Astrocyte of the hippocampus (primary cell): Measurements from ENCODE around the gene CSRP2.

Experiments used
- DNase-seq: peaks from one replicate; pipeline ENCODE4 v3.0.0; 2011; ENCODE audit warnings: low read depth, low spot score

CSRP2 gene

DNA sequence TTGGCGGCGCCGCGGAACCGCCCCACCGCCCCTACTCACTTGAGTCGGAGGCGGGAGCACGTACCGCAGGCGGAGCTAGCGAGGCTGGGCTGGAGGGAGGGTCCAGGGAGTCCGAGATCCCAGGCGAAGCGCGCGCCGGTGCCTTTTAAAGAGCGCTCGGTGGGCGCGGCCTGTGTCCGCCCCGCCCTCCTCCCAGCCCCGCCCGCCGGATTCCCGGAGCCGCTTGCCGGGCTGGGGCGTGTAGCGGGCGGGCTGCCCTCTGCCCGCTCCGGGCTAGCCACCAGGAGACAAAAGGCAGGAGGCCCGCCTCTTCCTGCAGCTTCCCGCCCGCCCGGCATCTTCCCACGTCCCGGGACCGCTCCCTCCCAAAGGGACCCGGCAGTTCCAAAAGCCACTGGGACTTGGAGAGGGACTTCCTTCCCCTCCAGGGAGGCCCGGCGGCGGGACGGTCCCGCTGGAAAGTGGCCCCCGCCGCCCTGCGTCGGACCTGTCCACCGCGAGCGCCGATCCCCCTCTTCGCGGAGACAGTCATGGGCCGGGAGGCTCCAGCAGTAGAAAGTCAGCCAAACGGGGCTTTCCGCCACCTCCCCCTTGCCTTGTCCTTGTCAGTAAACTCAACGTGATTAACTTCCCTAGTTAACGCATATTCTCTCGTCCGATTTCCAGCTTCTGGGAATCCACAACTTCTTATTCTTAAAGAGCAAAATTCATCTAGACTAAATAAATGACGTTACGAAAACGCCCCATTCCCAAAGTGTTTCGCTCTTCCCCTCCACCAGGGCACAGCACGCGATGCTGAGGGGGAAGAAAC is at the start of gene CSRP2:
Gene CSRP2, minus strand, starts transcription at position 121 of the 811 bp plus-strand sequence. CDS start 12,759 bp downstream, outside the sequence.
- peak; percentile 97 for DNase-seq

DNA sequence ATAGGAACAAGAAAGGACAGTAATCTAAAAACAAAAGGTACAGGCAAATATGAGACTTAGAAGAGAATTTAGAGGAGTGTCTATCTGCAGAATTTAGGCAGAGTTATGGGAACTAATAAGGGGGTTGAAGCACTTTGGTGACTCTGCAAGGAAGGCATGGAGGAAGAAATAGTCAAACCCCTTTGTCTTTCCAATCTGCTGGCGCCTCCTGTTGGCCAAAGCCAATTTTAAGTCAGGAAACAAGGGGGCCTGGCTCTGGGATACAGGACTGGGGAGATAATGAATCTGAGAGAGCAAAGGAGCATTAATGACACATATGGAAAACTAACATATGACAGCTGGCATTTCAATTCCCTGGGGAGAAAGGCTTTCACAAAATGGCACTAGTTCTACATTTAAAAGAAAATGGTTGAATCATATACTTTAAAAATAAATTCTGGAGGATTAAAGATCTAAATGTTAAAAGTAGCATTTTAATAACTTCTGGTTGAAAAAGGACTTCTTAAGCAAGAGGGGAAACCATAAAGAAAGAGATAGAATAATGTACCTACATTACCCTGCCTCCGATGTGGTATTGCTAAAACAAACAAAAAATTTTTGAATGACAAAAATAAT is 48.5 kb upstream of the CSRP2 start:
- DNase-seq = peak; percentile 37

DNA sequence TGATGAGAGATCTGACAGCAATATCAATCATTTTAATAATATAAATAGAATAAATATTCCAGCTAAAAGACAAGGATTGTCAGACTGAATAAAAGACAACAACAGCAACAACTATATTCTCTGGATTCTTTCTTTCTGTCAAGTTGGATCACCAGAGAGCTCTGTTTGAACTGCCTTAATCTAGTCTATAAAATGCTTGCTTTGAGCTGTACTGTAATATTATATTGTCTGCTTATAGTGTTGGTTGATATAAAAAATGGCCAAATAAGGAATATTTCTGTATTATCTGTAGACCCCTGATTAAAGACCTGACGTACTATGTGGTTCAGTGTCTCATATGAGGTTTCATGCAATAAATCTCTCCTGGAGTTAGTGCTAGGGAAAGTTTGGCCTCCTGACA is 46.3 kb upstream of the CSRP2 start:
- no peak for DNase-seq

DNA sequence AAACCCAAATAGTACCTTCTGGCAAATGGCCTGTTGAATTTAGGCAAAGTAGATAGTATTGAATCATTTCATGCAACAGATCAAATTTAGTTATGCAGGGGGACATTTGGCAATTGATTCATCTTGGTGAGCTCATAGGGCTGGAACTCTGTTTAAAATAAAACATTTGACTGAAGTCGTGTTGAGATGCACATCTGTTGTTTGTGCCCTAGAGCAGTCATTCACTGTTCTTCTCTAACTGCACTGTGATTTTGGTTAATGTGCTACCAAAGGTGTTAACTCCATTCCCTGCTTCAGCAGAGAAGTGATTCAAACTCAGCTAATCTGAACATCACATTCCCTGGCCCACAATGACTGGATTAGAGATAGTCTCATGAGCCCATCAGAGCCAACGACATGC is 44.0 kb upstream of the CSRP2 start:
- no peak for DNase-seq

DNA sequence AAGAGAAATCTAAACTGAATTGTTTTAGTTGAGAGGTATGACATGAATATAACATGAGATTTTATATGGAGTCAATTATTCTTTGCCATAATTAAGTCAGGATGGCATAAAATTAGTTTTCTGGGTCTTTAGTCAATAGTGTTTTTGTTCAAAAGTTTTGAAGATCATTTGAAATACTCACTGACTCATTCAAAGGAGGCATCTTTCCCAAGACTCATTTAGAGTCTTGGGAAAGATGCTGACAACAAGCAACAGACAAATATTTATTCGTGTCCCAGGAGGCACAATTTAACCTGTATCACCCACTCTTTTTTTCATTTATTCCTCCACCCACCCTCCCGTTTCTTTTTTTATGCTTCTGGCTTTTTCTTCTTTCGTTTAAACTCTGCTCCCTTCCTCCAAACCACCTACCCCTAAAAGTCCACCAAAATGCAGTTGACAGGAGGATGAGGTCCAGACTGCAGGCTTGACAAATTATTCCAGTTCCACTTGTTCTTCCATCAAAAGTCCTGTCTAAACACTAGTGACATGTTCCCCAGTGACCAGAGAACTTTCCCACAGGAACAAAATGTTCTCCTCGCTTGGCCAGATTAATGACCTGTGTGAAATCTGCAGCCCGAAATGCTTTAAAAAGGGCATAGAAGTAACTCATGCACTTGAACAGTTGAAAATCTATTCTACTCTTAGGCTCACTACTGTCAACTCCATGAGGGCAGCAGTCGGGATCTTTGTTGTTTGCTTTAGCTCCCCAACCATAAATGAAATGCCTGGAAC is 43.3 kb upstream of the CSRP2 start:
- DNase-seq = no peak

DNA sequence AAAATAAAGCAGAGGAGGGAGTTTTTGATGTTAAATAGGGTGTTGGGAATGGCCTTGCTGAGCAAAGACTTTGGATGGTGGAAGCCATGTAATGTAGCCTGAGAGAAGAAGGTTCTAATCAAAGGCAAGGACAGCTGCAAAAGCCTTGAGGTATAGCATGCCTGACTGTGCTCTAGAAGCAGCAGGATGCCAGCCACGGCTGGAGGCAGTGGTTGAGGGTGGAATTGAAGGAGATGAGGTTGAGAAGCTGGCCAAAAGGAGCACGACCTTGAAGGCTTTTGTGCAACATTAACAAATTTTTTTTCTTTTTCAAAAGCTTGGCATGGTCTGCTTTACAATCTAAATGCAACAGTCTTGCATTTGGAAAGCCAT is 42.3 kb upstream of the CSRP2 start:
- DNase-seq = no peak

DNA sequence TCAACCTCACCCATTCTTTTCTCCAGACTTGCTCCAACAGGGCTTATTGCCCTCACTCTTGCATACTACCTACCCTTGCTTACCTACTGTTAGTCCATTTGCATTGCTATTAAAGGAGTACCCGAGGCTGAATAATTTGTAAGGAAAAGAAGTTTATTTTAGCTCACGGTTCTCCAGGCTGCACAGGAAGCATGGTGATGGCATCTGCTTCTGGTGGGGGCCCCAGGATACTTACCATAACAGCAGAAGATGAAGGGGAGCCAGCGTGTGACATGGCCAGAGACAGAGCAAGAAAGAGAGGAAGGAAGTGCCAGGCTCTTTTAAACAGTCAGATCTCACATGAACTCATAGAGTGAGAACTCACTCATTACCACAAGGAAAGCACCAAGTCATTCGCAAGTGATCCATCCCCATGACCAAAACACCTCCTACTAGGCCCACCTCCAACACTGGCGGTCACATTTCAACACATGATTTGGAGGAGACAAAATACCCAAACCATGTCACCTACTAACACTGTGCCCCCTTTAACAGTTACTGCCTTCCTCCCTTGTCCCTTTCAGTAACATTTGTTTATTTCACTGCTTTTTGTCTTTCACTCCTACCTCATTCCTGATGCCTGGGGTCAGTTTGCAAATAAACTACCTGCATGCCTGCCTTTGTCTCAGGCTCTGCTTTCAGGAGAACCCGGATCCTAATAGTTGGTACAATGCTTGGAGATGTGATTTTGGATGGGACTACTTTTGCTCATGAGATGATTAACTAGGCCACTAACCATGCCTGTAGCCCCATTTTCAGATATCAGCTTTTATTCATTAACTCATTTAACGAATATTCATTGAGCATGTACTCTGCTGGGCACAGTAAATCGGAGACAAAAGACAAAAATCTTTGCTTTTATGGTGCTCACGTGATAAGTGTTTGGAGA is 41.6 kb upstream of the CSRP2 start:
- DNase-seq = no peak

DNA sequence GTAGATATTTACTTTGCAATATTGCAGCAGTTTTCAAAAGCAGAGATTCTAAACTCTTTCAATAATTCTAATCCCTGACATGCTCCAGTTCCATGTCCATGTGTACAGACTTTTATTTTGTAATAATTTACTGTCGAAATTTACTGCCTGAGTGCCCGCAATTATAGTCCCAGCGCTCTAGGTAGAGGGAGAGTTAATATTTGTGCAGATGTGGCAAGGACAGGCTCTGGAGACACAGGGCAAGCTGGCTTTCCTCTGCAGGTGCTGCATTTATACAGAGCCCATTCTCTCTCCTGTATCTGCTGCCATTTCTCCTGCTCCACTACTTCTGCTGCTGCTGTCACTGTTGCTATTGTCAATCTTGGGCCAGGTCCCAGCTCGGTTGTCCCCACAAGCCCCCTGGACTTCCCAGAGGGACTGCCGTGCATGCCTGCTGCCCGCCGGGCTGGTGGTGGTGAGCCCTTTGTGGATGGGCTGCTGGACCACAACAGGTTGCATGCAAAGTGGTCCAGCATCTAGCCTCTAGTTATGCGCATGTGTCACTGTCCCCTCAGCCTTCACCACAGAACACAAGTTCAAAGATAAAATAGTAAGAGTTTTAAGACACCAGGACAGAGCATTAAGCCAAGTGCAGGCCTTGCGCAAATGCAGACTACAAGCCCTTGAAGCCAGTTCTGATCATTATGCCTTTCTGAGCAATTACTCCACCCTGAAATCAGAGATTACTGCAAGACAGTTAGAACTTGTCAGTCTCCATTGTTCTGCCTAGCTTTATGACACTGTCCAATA is 40.8 kb upstream of the CSRP2 start:
- DNase-seq = no peak

DNA sequence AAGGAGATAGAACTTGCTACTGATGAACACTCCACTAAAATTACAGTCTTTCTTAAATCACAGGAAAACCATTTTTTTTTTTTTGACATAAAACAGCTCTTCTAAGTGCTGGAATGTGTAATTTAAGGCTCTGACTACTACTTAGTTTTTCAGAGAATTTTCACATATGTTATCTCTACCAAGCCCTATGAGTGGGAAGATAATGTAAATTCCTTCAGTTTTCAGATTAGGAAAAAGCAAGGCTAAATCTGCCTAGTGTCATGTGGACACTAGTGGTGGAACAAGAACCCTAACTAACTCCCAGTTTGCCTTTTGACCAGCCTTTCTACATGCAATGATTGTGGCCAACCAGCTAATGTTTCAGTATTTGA is 37.3 kb upstream of the CSRP2 start:
- no peak for DNase-seq

DNA sequence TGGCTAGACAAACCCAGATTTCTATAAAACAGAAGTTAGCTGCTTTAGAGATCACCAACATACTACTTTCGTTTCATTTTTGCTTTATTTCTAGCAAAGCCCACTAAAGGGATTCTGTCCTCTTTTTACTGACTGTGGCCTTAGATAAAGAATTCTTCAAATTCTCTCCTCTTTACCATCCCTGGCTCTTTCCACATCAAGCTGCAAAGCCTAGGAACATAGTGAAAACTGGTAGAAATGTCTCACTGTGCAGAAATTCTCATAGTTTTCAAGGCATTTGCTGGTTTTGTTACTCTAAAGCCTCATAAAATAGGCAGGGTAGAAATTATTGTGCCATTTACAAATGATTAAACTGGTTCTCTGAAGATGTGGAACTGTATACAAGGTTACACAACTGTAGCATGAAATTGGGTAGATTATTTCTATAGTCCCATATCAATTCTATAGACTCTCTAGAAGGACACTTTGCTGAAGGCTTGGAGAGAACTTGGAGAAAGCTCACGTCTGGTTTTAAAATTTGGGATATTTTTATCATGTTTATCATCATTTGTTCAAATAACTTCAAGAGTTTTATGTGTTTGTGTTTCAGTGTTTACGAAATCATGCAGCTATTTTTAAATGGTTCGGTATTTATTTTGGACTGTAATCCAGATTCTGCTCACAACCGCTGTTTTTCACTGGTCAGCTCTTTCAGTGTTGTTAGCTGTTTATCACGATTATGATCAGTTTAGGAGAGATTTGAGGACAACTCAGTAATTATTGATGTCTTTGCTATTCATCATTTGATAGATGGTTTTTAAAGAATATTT is 36.7 kb upstream of the CSRP2 start:
- DNase-seq = no peak

DNA sequence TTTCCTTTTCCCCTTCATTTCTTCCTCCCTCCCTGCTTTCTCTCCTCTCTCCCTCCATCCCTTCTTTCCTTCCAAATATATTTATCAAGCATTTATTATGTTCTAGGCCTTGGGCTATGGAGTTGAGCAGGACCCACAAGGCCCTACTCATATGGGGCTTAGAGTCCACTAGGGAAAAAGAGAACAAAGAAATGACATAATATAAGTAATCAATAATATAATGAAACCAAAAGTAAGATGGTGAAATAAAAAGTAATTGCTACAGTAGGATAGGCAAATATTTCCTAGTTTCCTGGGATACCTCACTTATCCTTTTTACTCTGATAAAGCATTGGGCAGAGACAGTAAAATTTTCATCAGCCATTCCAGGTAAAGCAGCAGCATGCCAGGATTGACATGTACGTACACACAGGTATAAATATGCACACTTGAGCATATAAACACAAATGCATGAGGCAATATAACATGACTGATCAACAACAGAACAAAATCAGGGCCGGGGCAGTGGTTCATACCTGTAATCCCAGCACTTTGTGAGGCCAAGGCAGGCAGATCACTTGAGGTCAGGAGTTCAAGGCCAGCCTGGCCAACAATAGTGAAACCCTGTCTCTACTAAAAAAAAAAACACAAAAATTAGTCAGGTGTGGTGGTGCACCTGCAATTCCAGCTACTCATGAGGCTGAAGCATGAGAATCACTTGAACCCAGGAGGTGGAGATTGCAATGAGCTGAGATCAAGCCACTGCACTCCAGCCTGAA is 35.5 kb upstream of the CSRP2 start:
- DNase-seq = no peak

DNA sequence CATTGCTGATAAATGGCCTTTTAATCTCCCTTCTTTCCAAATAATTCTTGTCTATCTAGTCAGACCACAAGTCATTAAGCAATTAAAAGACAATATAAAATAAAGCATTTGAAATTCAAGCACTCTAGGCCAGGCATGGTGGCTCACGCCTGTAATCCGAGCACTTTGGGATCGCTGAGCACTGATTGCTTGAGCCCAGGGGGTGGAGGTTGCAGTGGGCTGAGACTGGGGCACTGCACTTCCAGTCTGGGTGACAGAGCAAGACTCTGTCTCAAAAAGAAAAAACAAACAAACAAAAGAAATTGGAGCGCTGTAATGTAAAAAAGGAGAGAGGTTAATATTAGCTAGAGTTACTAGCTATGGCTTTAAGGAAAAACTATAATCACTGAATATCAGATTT is 30.5 kb upstream of the CSRP2 start:
- no peak for DNase-seq

DNA sequence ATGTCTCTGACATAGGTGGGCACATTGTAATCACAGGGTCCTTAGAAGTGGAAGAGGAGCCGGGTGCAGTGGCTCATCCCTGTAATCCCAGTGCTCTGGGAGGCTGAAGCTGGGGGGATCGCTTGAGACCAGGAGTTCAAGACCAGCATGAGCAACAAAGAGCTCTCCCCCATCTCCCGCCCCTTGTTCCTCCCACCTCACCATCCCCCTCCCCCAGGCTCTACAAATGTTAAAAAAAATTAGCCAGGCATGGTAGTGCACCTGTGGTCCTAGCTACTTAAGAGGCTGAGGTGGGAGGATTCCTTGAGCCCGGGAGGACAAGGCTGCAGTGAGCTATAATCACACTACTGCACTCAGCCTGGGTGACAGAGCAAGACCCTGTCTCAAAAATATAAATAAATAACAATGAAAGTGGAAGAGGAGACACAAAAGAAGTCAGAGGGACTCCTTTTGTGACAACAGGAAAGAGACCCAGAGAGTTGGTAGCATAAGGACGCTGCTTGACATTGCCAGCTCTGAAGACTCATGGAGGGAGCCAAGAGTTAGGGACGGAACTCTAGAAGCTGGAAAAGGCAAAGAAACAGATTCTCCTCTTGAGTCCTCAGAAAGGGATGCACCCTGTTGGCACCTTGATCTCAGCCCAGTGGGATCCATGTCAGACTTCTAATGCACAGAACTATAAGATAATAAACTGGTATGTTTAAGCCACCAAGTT is 29.6 kb upstream of the CSRP2 start:
- no peak for DNase-seq

DNA sequence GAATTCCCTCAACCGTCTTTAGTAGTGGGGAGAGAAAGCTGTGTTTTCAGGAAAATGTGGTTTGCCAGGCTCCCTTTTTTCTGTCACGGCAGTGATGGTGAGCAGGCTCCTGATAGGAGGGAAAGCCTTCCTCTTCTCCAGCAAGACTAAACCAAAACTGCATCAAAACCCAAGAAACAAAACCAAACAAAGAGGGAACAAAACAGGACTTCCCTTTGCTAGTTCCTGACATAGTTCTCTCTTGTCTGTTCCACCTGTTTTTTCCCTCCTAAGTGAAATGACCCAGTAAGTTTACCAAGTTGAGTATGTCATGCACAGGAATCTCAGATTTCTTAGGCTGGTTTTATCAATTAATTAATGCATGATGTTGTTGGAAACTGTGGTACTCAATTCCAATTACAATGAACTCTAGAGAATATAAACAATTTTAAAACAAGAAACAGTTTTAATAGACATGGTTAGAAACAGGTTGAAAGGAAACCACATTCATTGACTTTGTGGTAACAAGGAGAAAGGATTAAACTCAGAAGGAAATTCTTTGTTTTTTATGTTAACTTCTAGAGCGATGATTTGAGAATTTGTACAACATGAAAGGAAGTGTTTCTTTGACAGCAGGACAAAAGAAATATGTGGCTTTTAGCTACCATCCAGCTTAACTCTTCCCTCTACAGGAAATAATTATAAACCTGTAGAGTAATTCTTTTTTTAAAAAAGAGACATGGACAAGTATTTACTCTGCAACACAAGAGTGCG is 23.0 kb upstream of the CSRP2 start:
- no peak for DNase-seq

DNA sequence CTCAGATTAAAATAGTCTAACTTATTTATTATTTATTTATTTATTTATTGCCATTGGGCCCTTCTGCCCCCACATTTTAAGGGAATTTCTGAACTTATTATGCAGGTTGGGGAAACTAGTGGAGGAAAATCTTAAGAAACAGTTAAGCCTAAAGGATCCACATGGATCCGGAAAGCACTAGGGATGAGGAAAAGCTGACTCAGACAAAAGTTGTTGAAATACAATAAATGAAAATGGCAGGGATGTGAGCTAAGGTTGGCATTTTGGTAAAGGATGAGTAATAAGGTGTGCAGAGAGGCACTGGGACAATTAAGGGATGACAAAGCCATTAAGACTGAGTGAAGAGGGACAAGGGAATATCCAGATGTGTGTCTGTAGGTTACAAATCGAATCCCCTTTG is 20.7 kb upstream of the CSRP2 start:
- no peak for DNase-seq

DNA sequence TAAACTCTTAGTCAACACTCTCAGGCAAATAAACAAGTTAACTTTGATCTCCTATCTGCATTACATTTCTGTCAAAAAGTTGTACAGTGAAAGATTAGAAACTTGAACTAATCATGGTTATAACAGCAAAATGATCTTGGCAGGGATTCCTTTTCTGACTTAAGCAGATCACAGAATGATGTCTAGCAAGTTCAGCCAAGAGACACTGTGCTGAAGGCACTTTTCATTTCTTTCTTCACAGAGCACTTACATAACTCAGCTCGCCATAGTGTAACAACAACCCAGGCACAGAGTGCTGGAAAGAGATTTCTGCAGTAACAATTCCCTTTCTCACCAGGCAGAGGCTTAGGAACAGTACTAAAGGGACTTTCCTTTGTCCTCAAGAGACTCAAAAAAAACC is 19.6 kb upstream of the CSRP2 start:
- no peak for DNase-seq

DNA sequence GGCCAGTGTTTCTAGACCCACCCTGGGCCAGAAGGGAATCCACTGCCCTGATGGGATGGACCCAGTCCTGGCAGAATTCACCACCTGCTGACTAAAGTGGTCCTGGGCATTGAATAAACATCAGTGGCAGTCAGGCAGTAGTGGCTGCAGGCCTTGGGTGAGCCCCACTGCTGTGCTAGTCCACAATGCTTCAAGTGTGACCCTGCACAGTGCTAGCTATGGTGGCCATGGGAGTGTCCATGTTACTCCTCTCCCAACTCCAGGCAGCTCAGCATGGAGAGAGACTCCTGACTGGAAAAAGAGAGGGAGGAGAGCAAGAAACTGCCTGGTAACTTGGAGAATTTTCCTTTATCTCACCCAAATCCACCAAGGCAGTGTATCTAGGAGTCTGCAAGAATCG is 17.5 kb upstream of the CSRP2 start:
- DNase-seq = no peak

DNA sequence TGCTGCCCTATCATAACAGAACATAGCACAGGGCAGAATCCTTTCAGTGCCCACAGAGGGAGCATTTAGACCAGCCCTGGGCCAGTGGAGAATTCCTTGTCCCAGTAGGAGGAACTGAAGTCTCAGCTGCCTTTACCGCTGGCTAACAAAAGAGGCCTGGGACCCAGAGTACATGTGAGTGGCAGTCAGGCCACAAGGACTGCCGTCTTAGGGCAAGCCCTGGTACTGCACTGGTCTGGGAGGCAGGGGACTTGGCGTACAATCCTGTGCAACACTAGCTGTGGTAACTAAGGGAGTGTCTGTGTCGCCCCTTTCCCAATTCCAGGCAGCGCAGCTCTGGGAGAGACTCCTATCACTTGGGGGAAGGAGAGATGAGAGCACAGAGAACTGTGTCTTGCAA is 17.0 kb upstream of the CSRP2 start:
- no peak for DNase-seq
